ENCODE measurements around the gene ZNF236.

- TF ChIP-seq CBX5 (IDR thresholded peaks at IDR 0.05; ENCODE audit: low read depth, low read length): no peak
- no peak for TF ChIP-seq POLR2A (IDR thresholded peaks at IDR 0.05; ENCODE audit: control extremely low read depth in 1 of 2, low read depth in 2 of 2, low read length in 2 of 2)
- TF ChIP-seq JUN (IDR thresholded peaks at IDR 0.05; ENCODE audit: low read depth, low read length): no peak
- TF ChIP-seq GABPA (IDR thresholded peaks at IDR 0.05; ENCODE audit: borderline replicate concordance, insufficient read depth, low read length): no peak
- no peak for TF ChIP-seq PHF8 (conservative IDR thresholded peaks at IDR 0.05; ENCODE audit: low read depth, low read length)
- TF ChIP-seq CTCF (IDR thresholded peaks at IDR 0.05; ENCODE audit: control extremely low read depth in 1 of 3, insufficient read depth in 1 of 3, low read depth in 1 of 3, low read length in 3 of 3): no peak
- no peak for TF ChIP-seq RBBP5 (IDR thresholded peaks at IDR 0.05; ENCODE audit: borderline replicate concordance, low read depth, low read length)
- TF ChIP-seq CHD7 (IDR thresholded peaks at IDR 0.05; ENCODE audit: insufficient replicate concordance, low read length): no peak
- no peak for TF ChIP-seq SP2 (IDR thresholded peaks at IDR 0.05; ENCODE audit: low read length)
- no peak for TF ChIP-seq CEBPB (IDR thresholded peaks at IDR 0.05; ENCODE audit: low read depth, low read length)
- TF ChIP-seq EZH2 (IDR thresholded peaks at IDR 0.05; ENCODE audit: low read depth, low read length, severe bottlenecking): no peak
- no peak for TF ChIP-seq RAD21 (IDR thresholded peaks at IDR 0.05 in 1 of 2, conservative IDR thresholded peaks at IDR 0.05 in 1 of 2; ENCODE audit: low read depth in 2 of 2, low read length in 2 of 2)
- TF ChIP-seq RFX5 (IDR thresholded peaks at IDR 0.05; ENCODE audit: borderline replicate concordance, low read depth, low read length): no peak
These were observed 56.1 kb downstream of the ZNF236 start for GRCh38 chr18:76878426-76878825.

All from H1 (cell line).